Lung (tissue), 12 donors: Measurements from ENCODE around the gene POLR3H. TPM values are rescaled to one million over a fixed set of nuclear protein-coding genes. Genes with fewer than 3 reads are reported as not detected.

Experiments
- ATAC-seq: fragments of 200-7000 bp; cut with Tn5 transposase; one replicate; pipeline ENCODE4 v1.9.1; 2020; ENCODE audit warnings: moderate number of reproducible peaks; ENCODE audit not compliant: insufficient read depth, low FRiP score
- DNase-seq, 3 donors: peaks; one replicate each; pipeline ENCODE4 v3.0.0-alpha.2; 2013 to 2017
- H3K27ac ChIP-seq, 2 donors: one replicate each; pipeline ENCODE4 v1.5.1; 2013; ENCODE audit warnings: mild to moderate bottlenecking in 2 of 2, moderate library complexity in 2 of 2, control low read depth in 1 of 2, inconsistent platforms in 1 of 2, low read depth in 1 of 2, low read length in 1 of 2
- H3K27me3 ChIP-seq, 3 donors: one replicate each; pipeline ENCODE4 v1.5.1; 2013; ENCODE audit warnings: low read length in 2 of 3; ENCODE audit not compliant: control insufficient read depth in 3 of 3, insufficient read depth in 3 of 3
- H3K36me3 ChIP-seq, 4 donors: one replicate each; pipeline ENCODE4 v1.5.1; 2013; ENCODE audit warnings: low read length in 4 of 4, mild to moderate bottlenecking in 1 of 4, moderate library complexity in 1 of 4; ENCODE audit not compliant: control insufficient read depth in 4 of 4, insufficient read depth in 4 of 4
- H3K4me1 ChIP-seq, 5 donors: one replicate each; pipeline ENCODE4 v1.5.1; 2013; ENCODE audit warnings: low read length in 5 of 5, mild to moderate bottlenecking in 2 of 5, moderate library complexity in 1 of 5; ENCODE audit not compliant: control insufficient read depth in 5 of 5, insufficient read depth in 5 of 5
- H3K4me3 ChIP-seq: one replicate; pipeline ENCODE4 v1.5.1; 2013; ENCODE audit warnings: mild to moderate bottlenecking, control low read depth, moderate library complexity
- H3K9ac ChIP-seq, 2 donors: one replicate each; pipeline ENCODE4 v1.5.1; 2013; ENCODE audit warnings: low read length in 2 of 2, control low read depth in 1 of 2; ENCODE audit not compliant: insufficient read depth in 1 of 2
- H3K9me3 ChIP-seq, 4 donors: one replicate each; pipeline ENCODE4 v1.5.1; 2013; ENCODE audit warnings: low read length in 3 of 4, mild to moderate bottlenecking in 1 of 4, moderate library complexity in 1 of 4; ENCODE audit not compliant: control insufficient read depth in 4 of 4, insufficient read depth in 3 of 4
- WGBS, 2 donors: extraction: QIAGEN DNeasy Blood & Tissue Kit; methylation state at CpG; one replicate each; pipeline ENCODE4 v1.1.7; 2013; 5-methylcytosine and 5-hydroxymethylcytosine counted together
- polyA plus RNA-seq, 2 donors: library from polyadenylated mRNA; stranded (reverse); fragments of 200-250 nt; gene quantifications; one replicate each; pipeline ENCODE4 v1.2.1, GENCODE V29; 2013
- total RNA-seq, 2 donors: library from RNA; depleted of rRNA in 1 of 2; stranded (reverse); fragments of >200 nt in 1 of 2; gene quantifications; one replicate each; pipeline ENCODE4 v1.2.1, GENCODE V29; 2014 to 2021
- TF ChIP-seq, protein P1 (sequence below): IDR thresholded peaks from 2 replicates; pipeline ENCODE4 v1.5.1; 2012; ENCODE audit warnings: mild to moderate bottlenecking; ENCODE audit errors: control extremely low read depth, extremely low read depth
- donor health status: control.
- donor health status: control.
- donor health status: Bipolar disorder and iron deficiency.
- donor health status: healthy.
- donor health status: DM: yes; HTN: yes; CAD: no.

The POLR3H gene
- total and polyA plus RNA-seq, 4 donors = 12.1 to 65.9 (median 39.8) TPM

DNA sequence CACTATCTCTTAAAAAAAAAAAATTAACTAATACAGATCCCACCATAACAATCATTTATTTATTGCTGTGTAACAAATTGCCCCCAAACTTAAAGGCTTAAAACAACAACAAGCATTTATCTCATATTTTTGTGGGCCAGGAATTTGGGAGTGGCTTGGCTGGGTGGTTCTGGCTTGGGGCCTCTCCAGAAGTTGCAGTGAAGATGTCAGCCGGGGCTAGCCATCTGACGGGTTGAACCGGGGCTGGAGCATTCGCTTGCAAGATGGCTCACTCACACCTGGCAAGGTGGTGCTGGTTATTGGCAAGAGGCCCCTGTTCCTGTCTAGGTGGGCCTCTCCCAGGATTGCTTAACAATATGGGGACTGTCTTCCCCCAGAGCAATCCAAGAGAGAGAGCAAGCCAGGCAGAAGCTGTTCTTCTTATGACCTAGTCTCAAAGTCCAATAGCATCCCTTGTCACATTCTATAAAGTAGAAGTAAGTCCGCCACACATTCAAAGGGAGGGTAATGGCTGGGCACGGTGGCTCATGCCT is 45.9 kb downstream of the POLR3H start:
- Histone ChIP-seq H3K36me3 (peaks cover 10 to 26% (median 18%) of the 10 kb centered on the region in 4 donors), H3K4me1 (peaks cover 0 to 3% (median 0%) of the 10 kb centered on the region in 5 donors), H3K4me3 (no peak overlapping the region), H3K9ac (no peak overlapping the region), H3K9me3 (no peaks in the 10 kb centered on the region), H3K27ac (peak overlapping the region in 1 of 2 donors; percentile 62), H3K27me3 (no peaks in the 10 kb centered on the region)
- ATAC-seq (no peak), DNase-seq (no peak)
- 76 to 87% methylated on average over 6 of the region's 6 CpGs for WGBS, 2 donors
- TF ChIP-seq, protein P1, sequence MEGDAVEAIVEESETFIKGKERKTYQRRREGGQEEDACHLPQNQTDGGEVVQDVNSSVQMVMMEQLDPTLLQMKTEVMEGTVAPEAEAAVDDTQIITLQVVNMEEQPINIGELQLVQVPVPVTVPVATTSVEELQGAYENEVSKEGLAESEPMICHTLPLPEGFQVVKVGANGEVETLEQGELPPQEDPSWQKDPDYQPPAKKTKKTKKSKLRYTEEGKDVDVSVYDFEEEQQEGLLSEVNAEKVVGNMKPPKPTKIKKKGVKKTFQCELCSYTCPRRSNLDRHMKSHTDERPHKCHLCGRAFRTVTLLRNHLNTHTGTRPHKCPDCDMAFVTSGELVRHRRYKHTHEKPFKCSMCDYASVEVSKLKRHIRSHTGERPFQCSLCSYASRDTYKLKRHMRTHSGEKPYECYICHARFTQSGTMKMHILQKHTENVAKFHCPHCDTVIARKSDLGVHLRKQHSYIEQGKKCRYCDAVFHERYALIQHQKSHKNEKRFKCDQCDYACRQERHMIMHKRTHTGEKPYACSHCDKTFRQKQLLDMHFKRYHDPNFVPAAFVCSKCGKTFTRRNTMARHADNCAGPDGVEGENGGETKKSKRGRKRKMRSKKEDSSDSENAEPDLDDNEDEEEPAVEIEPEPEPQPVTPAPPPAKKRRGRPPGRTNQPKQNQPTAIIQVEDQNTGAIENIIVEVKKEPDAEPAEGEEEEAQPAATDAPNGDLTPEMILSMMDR = no peak

DNA sequence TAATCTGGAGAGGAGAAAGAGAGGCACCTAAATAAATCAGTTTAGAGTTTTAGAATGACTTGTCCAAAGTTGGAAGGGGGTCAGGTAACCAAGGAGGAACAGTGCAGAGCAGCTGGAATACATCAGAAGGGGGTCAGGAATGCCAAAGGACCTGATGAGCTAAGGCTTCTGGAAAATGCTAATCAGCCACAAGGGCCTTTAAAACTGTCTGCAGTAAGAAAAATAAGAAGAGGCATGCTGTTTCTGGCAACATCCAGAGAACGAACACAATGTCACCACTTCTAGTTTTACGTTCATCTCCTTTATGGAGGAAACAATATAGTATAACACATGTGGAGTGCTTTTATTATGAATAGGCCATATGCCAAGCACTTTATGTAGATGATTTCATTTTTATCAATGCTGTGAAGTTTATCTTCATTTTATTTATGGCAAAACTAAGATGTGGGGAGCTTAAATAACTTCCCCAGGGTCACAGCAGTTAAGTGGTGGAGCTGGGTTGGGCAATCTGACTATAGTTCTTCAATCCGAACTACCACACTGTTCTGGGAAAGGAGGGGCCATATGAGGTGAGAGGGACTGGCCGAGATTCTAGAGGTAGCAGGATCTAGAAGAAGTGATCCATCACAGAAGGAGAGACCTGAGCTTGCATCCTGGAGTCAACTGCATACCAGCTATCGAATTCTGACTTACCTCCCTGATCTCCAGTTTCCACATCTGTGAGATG is 52.7 kb downstream of the POLR3H start:
- peak overlapping the region in 1 of 2 donors; percentile 84 for H3K27ac ChIP-seq
- H3K27me3 ChIP-seq = no peaks in the 10 kb centered on the region
- DNase-seq (peak in 1 of 3 donors; percentile 11), ATAC-seq (no peak)
- H3K9ac ChIP-seq = peak overlapping the region in 1 of 2 donors; percentile 34
- no peak overlapping the region for H3K4me3 ChIP-seq
- TF ChIP-seq, protein P1 = no peak
- H3K9me3 ChIP-seq = no peaks in the 10 kb centered on the region
- H3K36me3 ChIP-seq = peaks cover 0 to 2% (median 0%) of the 10 kb centered on the region in 4 donors
- peaks cover 1 to 27% (median 11%) of the 10 kb centered on the region in 5 donors for H3K4me1 ChIP-seq
- WGBS, 2 donors = 59 to 68% methylated on average over 5 of the region's 5 CpGs

DNA sequence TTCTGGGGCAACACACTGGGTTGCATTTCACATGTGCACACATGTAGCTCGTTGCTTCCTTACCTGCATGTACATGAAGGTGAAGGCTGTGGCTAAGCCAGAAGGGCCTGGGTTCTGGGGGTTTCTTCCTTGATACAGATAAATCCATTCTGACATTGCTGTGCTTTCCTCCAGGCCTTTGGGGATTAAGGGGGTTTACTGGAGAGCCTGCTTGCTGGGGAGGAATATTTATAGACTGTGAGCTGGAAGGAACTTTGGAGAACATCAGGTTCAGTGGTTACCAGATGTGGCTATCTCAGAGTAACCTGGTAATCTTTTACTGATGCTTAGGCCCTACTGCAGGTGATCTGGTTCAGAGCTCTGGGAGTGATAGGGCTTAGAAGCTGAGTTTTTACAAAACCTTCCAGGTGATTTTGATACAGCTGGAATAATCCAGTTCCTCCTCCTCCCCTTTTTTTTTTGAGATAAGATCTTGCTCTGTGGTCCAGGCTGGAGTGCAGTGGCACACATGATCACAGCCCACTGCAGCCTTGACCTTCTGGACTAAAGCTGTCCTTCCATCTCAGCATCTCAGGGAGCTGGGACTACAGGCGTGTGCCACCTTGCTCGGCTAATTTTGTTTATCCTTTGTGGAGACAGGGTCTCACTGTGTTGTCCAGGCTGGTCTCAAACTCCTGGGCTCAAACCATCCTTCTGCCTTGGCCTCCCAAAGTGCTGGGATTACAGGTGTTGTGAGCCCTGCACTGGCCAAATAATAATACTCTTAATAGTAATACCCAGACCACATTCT is 55.5 kb downstream of the POLR3H start:
- no peaks in the 10 kb centered on the region for H3K27me3 ChIP-seq
- no peak overlapping the region for H3K9ac ChIP-seq
- H3K4me3 ChIP-seq = no peak overlapping the region
- TF ChIP-seq, protein P1 = no peak
- 81 to 94% methylated on average over 3 of the region's 3 CpGs for WGBS, 2 donors
- no peaks in the 10 kb centered on the region for H3K36me3 ChIP-seq
- ATAC-seq = no peak
- peaks cover 4 to 27% (median 11%) of the 10 kb centered on the region in 5 donors for H3K4me1 ChIP-seq
- peak overlapping the region in 1 of 2 donors; percentile 75 for H3K27ac ChIP-seq
- no peak for DNase-seq
- H3K9me3 ChIP-seq = no peaks in the 10 kb centered on the region
